HFFc6 (cell line): Measurements from ENCODE around the gene TMEM109. TPM values are rescaled to one million over a fixed set of nuclear protein-coding genes. Genes with fewer than 3 reads are reported as not detected.

ENCODE experiments used
- DNase-seq: peaks from one replicate; pipeline ENCODE4 v3.0.0-alpha.2; 2018
- H3K27ac Mint-ChIP-seq: 2 replicates; pipeline ENCODE4 v1.8.0; 2020; ENCODE audit warnings: mild to moderate bottlenecking, mixed read lengths
- H3K27me3 Mint-ChIP-seq: 2 replicates; pipeline ENCODE4 v1.8.0; 2021; ENCODE audit warnings: mild to moderate bottlenecking, moderate library complexity, mixed read lengths; ENCODE audit not compliant: insufficient read depth
- H3K36me3 Mint-ChIP-seq: 2 replicates; pipeline ENCODE4 v1.8.0; 2021; ENCODE audit warnings: low read depth, mixed read lengths
- H3K4me1 Mint-ChIP-seq: 2 replicates; pipeline ENCODE4 v1.8.0; 2020; ENCODE audit warnings: low read depth, mixed read lengths
- H3K4me3 Mint-ChIP-seq: 2 replicates; pipeline ENCODE4 v1.8.0; 2020; ENCODE audit warnings: mild to moderate bottlenecking, moderate library complexity, mixed read lengths
- H3K9me3 Mint-ChIP-seq: 2 replicates; pipeline ENCODE4 v1.8.0; 2020; ENCODE audit warnings: mild to moderate bottlenecking, mixed read lengths
- CTCF ChIP-seq: fragments of 200-600 bp; sonication (generic); IDR thresholded peaks from 2 replicates; pipeline ENCODE4 v1.5.0; 2021; ENCODE audit warnings: antibody characterized with exemption, mild to moderate bottlenecking
- total RNA-seq, 6 experiments: library from RNA; stranded (reverse); fragmentation: NEBNext Ultra II Directional; extraction: Animal tissue kit (Norgen Biotek cat#: 25700); gene quantifications; 2 replicates in 1 of 6; 3 replicates in 5 of 6; pipeline ENCODE4 v1.2.3, GENCODE V29; 2021

TMEM109 gene
- total RNA-seq, 6 experiments from 2014 or later, result 74.6 to 101 (median 92.5) TPM

GRCh38 chr11:60919320-60919719 is 5.4 kb downstream of the TMEM109 start:
- Mint-ChIP-seq H3K27me3 (no peaks in the 10 kb centered on the region), H3K4me3 (no peak overlapping the region), H3K36me3 (peaks cover 10% of the 10 kb centered on the region; the same call in 1 of the 2 replicates), H3K9me3 (no peaks in the 10 kb centered on the region), H3K27ac (peak overlapping the region; percentile 30; the same call in 1 of the 2 replicates), H3K4me1 (peaks cover 45% of the 10 kb centered on the region)
- TF ChIP-seq CTCF, result no peak
- no peak for DNase-seq

GRCh38 chr11:60919956-60920355 is 6.0 kb downstream of the TMEM109 start:
- H3K36me3 Mint-ChIP-seq, result peaks cover 10% of the 10 kb centered on the region; the same call in 1 of the 2 replicates
- DNase-seq, result no peak
- H3K27ac Mint-ChIP-seq, result no peak overlapping the region
- H3K4me1 Mint-ChIP-seq, result peaks cover 43% of the 10 kb centered on the region
- no peaks in the 10 kb centered on the region for H3K9me3 Mint-ChIP-seq
- H3K27me3 Mint-ChIP-seq, result no peaks in the 10 kb centered on the region
- no peak for TF ChIP-seq CTCF
- H3K4me3 Mint-ChIP-seq, result no peak overlapping the region

GRCh38 chr11:60921259-60921658 is 7.3 kb downstream of the TMEM109 start:
- Mint-ChIP-seq H3K4me3 (no peak overlapping the region), H3K27me3 (no peaks in the 10 kb centered on the region), H3K27ac (no peak overlapping the region), H3K9me3 (no peaks in the 10 kb centered on the region), H3K4me1 (peaks cover 42% of the 10 kb centered on the region), H3K36me3 (peaks cover 10% of the 10 kb centered on the region; the same call in 1 of the 2 replicates)
- DNase-seq, result no peak
- TF ChIP-seq CTCF, result no peak

GRCh38 chr11:60921777-60922335 is 7.9 kb downstream of the TMEM109 start:
- peaks cover 39% of the 10 kb centered on the region for H3K4me1 Mint-ChIP-seq
- DNase-seq, result no peak
- no peaks in the 10 kb centered on the region for H3K9me3 Mint-ChIP-seq
- peaks cover 10% of the 10 kb centered on the region; the same call in 1 of the 2 replicates for H3K36me3 Mint-ChIP-seq
- no peaks in the 10 kb centered on the region for H3K27me3 Mint-ChIP-seq
- TF ChIP-seq CTCF, result no peak
- H3K4me3 Mint-ChIP-seq, result no peak overlapping the region
- no peak overlapping the region for H3K27ac Mint-ChIP-seq

- H3K4me1 Mint-ChIP-seq, result peaks cover 33% of the 10 kb centered on the region
- H3K36me3 Mint-ChIP-seq, result peaks cover 10% of the 10 kb centered on the region; the same call in 1 of the 2 replicates
- TF ChIP-seq CTCF, result no peak
- no peak overlapping the region for H3K27ac Mint-ChIP-seq
- DNase-seq, result no peak
- no peak overlapping the region for H3K4me3 Mint-ChIP-seq
- no peaks in the 10 kb centered on the region for H3K27me3 Mint-ChIP-seq
- no peaks in the 10 kb centered on the region for H3K9me3 Mint-ChIP-seq
Measured at GRCh38 chr11:60922906-60923305, 8.9 kb downstream of the TMEM109 start.
